Peyer's patch (tissue), 4 donors: Measurements from ENCODE around the gene RNF168.

Experiments
- CTCF ChIP-seq, 6 experiments: fragments of 450-650 bp in 4 of 6; fragments of 200-600 bp in 2 of 6; sonication (generic) in 1 of 6; IDR thresholded peaks; one replicate each; pipeline ENCODE4 v1.5.1; 2017 to 2019; ENCODE audit warnings: antibody characterized with exemption in 6 of 6, mild to moderate bottlenecking in 3 of 6, moderate library complexity in 1 of 6
- POLR2A ChIP-seq, 2 donors: fragments of 450-650 bp; IDR thresholded peaks; one replicate each; pipeline ENCODE4 v1.5.1; 2017; ENCODE audit warnings: antibody characterized with exemption in 2 of 2, mild to moderate bottlenecking in 2 of 2, moderate library complexity in 2 of 2

DNA sequence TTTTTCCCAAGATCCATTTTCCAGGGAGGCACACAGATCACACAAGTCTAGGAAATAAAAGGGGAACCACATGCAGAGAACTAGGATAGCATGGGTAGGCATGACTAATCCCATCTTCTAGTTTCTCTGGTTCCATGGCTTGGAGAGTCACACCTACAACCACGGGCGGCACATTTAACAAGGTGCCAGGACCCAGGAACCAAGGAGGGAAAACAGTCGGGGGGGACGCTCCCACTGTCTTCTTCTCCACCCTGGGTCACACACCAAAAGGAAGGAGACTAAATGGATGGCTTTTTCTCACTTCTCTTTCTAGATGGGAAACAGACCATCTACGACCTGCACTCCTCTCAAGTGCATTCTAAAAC, 16.1 kb upstream of the RNF168 start:
- TF ChIP-seq POLR2A (IDR thresholded peaks at IDR 0.05) (no peak), CTCF (IDR thresholded peaks at IDR 0.05) (no peak)
